Fibroblast of lung (primary cell): ENCODE results near the gene TMEM183A.

Experiments used
- EZH2 ChIP-seq: IDR thresholded peaks from 2 replicates; pipeline ENCODE4 v1.5.1; 2012; ENCODE audit warnings: low read length, control low read depth, mild to moderate bottlenecking; ENCODE audit errors: missing control alignments
- TF ChIP-seq, protein P1 (sequence below), 2 donors: IDR thresholded peaks in 1 of 2; conservative IDR thresholded peaks in 1 of 2; 1 replicate in 1 of 2; 2 replicates in 1 of 2; pipeline ENCODE4 v1.5.1; 2011 to 2012; ENCODE audit warnings: low read length in 2 of 2, control low read depth in 1 of 2, inconsistent platforms in 1 of 2, low read depth in 1 of 2, mild to moderate bottlenecking in 1 of 2

DNA sequence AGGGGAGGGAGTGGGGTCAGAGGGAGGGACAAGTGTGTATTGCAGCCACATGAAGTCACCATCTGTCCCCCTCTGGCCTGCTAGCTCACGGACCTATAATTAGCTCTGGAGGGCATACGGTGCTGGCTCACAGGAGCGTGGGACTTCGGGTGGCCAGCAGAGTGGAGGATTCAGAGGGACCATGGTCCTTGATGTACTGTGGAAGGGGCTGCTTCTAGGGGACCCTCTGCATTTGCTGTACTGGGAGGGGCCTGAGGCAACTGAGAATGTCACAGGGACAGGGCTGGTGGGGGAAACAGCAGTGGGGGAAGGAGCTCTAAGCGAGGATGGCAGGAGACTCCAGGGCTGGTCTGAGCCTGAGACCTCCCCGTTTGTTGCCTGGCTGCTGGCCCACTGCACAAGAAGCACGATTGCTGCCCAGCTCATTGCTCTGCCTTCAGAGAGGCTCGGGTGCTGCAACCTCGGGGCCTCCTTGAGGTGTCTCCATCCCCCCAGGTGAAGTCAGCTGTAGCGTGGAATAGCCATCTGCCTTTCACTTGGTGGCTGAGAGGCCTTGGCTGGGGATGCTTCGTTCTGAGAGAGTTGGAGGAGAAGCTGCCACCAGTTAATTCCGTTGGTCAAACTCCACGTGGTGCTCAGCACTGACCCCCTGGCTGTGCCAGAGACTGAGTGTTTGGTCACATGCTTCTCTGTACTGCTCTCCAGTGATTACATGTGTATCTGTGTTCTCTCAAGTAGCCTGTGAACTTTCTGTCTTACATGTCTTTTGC is 21.8 kb downstream of the TMEM183A start:
- no peak for TF ChIP-seq EZH2
- TF ChIP-seq, protein P1, sequence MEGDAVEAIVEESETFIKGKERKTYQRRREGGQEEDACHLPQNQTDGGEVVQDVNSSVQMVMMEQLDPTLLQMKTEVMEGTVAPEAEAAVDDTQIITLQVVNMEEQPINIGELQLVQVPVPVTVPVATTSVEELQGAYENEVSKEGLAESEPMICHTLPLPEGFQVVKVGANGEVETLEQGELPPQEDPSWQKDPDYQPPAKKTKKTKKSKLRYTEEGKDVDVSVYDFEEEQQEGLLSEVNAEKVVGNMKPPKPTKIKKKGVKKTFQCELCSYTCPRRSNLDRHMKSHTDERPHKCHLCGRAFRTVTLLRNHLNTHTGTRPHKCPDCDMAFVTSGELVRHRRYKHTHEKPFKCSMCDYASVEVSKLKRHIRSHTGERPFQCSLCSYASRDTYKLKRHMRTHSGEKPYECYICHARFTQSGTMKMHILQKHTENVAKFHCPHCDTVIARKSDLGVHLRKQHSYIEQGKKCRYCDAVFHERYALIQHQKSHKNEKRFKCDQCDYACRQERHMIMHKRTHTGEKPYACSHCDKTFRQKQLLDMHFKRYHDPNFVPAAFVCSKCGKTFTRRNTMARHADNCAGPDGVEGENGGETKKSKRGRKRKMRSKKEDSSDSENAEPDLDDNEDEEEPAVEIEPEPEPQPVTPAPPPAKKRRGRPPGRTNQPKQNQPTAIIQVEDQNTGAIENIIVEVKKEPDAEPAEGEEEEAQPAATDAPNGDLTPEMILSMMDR (conservative IDR thresholded peaks at IDR 0.05 in 1 of 2, IDR thresholded peaks at IDR 0.05 in 1 of 2; ENCODE audit: low read depth in 1 of 2, low read length in 2 of 2), result no peak
